DND-41 (cell line): Measurements from ENCODE around the gene MAN2A1.

Source experiments
- ATAC-seq: fragments of 200-7000 bp; cut with Tn5 transposase; 3 replicates; pipeline ENCODE4 v1.9.1; 2021; ENCODE audit warnings: low read depth; ENCODE audit not compliant: insufficient read depth
- DNase-seq: peaks from one replicate; pipeline ENCODE4 v3.0.0-alpha.2; 2020
- H2AFZ ChIP-seq: 2 replicates; pipeline ENCODE4 v1.6.0; 2012; ENCODE audit warnings: low read depth, low read length
- H3K27ac ChIP-seq: 2 replicates; pipeline ENCODE4 v1.5.1; 2012; ENCODE audit warnings: low read length, inconsistent platforms
- H3K27me3 ChIP-seq: fragments of 200-600 bp; sonication (generic); 2 replicates; pipeline ENCODE4 v1.6.0; 2012; ENCODE audit warnings: low read length, mild to moderate bottlenecking, inconsistent platforms; ENCODE audit not compliant: insufficient read depth, poor library complexity
- H3K36me3 ChIP-seq: 2 replicates; pipeline ENCODE4 v1.5.1; 2012; ENCODE audit warnings: low read length, inconsistent platforms; ENCODE audit not compliant: insufficient read depth
- H3K4me1 ChIP-seq: 2 replicates; pipeline ENCODE4 v1.5.1; 2012; ENCODE audit warnings: mild to moderate bottlenecking, low read length; ENCODE audit not compliant: insufficient read depth
- H3K4me2 ChIP-seq: 2 replicates; pipeline ENCODE4 v1.6.0; 2012; ENCODE audit warnings: mild to moderate bottlenecking, moderate library complexity, low read length, inconsistent platforms; ENCODE audit not compliant: insufficient read depth
- H3K4me3 ChIP-seq, 2 experiments: fragments of 200-600 bp in 1 of 2; shearing (Covaris generic) in 1 of 2; 2 replicates each; pipeline ENCODE4 v1.5.1; 2012 to 2016; ENCODE audit warnings: inconsistent platforms in 2 of 2, low read length in 2 of 2, mild to moderate bottlenecking in 2 of 2, low read depth in 1 of 2, moderate library complexity in 1 of 2
- H3K79me2 ChIP-seq: 2 replicates; pipeline ENCODE4 v1.6.0; 2012; ENCODE audit warnings: low read length, inconsistent platforms; ENCODE audit not compliant: insufficient read depth
- H3K9ac ChIP-seq: 2 replicates; pipeline ENCODE4 v1.6.0; 2012; ENCODE audit warnings: low read depth, mild to moderate bottlenecking, inconsistent platforms, low read length, moderate library complexity
- H3K9me3 ChIP-seq: 2 replicates; pipeline ENCODE4 v1.5.1; 2012; ENCODE audit warnings: low read length, moderate library complexity, mild to moderate bottlenecking, inconsistent platforms; ENCODE audit not compliant: insufficient read depth, severe bottlenecking
- H4K20me1 ChIP-seq: 2 replicates; pipeline ENCODE4 v1.6.0; 2012; ENCODE audit warnings: low read length; ENCODE audit not compliant: insufficient read depth
- CTCF ChIP-seq: IDR thresholded peaks from 2 replicates; pipeline ENCODE4 v1.5.1; 2012; ENCODE audit warnings: borderline replicate concordance, low read length, moderate library complexity, mild to moderate bottlenecking; ENCODE audit not compliant: poor library complexity, severe bottlenecking; ENCODE audit errors: extremely low read depth
- EZH2 ChIP-seq: IDR thresholded peaks from 3 replicates; pipeline ENCODE4 v1.6.1; 2012; ENCODE audit warnings: borderline replicate concordance, low read depth, mild to moderate bottlenecking, moderate library complexity, low read length, inconsistent platforms; ENCODE audit not compliant: severe bottlenecking

The MAN2A1 gene

GRCh38 chr5:109769597-109770291, 80.0 kb downstream of the MAN2A1 start:
- H3K4me2 ChIP-seq: no peak overlapping the region
- H3K79me2 ChIP-seq: peaks cover 9% of the 10 kb centered on the region; the same call in 1 of the 2 replicates
- TF ChIP-seq EZH2 (no peak), CTCF (no peak)
- no peaks in the 10 kb centered on the region for H3K27me3 ChIP-seq
- H3K9ac ChIP-seq: no peak overlapping the region
- no peak overlapping the region for H3K4me3 ChIP-seq
- H4K20me1 ChIP-seq: no peaks in the 10 kb centered on the region
- H3K36me3 ChIP-seq: peaks cover 76% of the 10 kb centered on the region
- no peak overlapping the region for H3K27ac ChIP-seq
- no peak for DNase-seq
- no peaks in the 10 kb centered on the region for H3K4me1 ChIP-seq
- no peaks in the 10 kb centered on the region for H3K9me3 ChIP-seq
- H2AFZ ChIP-seq: no peak overlapping the region
- no peak for ATAC-seq

GRCh38 chr5:109775130-109775529, 85.4 kb downstream of the MAN2A1 start:
- Histone ChIP-seq H3K79me2 (peaks cover 13% of the 10 kb centered on the region), H3K36me3 (peaks cover 67% of the 10 kb centered on the region), H4K20me1 (no peaks in the 10 kb centered on the region), H3K4me2 (no peak overlapping the region), H3K27me3 (no peaks in the 10 kb centered on the region), H3K4me1 (no peaks in the 10 kb centered on the region), H2AFZ (no peak overlapping the region), H3K9ac (no peak overlapping the region), H3K4me3 (no peak overlapping the region), H3K27ac (no peak overlapping the region), H3K9me3 (no peaks in the 10 kb centered on the region)
- no peak for ATAC-seq
- DNase-seq: no peak
- TF ChIP-seq EZH2: no peak
- TF ChIP-seq CTCF: no peak

- ATAC-seq (no peak), DNase-seq (no peak)
- Histone ChIP-seq H3K27ac (no peak overlapping the region), H3K9ac (no peak overlapping the region), H2AFZ (no peak overlapping the region), H3K4me3 (no peak overlapping the region), H3K36me3 (peaks cover 60% of the 10 kb centered on the region), H3K9me3 (no peaks in the 10 kb centered on the region), H3K27me3 (no peaks in the 10 kb centered on the region), H3K4me2 (no peak overlapping the region), H3K79me2 (peaks cover 13% of the 10 kb centered on the region), H4K20me1 (no peaks in the 10 kb centered on the region), H3K4me1 (no peaks in the 10 kb centered on the region)
- TF ChIP-seq CTCF (no peak), EZH2 (no peak)
These were observed 89.5 kb downstream of the MAN2A1 start for GRCh38 chr5:109779036-109779735.
